ENCODE data around the gene NRP2.

DNA sequence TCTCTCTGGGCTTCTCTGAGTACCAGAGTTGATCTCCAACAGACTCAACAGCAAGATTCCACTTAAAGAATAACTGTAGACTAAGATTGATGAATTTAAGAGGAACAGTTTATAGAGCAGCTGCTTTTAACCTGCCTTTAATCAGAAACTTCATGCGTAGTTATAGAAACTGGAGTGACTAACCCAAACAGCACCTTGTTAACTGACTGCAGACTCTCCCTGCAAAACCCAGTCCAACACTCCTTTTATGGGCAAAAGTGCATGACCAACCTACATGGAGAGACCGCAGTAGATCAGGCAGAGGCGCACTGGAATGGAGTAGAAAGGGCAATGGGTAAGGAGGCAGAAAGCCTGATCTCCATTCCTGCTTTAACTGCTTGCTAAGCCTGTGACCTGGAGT lies 110.6 kb downstream of the NRP2 start:
- no peak for TF ChIP-seq EZH2phosphoT487 (IDR thresholded peaks at IDR 0.05)
- TF ChIP-seq, protein P1, sequence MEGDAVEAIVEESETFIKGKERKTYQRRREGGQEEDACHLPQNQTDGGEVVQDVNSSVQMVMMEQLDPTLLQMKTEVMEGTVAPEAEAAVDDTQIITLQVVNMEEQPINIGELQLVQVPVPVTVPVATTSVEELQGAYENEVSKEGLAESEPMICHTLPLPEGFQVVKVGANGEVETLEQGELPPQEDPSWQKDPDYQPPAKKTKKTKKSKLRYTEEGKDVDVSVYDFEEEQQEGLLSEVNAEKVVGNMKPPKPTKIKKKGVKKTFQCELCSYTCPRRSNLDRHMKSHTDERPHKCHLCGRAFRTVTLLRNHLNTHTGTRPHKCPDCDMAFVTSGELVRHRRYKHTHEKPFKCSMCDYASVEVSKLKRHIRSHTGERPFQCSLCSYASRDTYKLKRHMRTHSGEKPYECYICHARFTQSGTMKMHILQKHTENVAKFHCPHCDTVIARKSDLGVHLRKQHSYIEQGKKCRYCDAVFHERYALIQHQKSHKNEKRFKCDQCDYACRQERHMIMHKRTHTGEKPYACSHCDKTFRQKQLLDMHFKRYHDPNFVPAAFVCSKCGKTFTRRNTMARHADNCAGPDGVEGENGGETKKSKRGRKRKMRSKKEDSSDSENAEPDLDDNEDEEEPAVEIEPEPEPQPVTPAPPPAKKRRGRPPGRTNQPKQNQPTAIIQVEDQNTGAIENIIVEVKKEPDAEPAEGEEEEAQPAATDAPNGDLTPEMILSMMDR (IDR thresholded peaks at IDR 0.05): no peak
- no peak for TF ChIP-seq EZH2 (IDR thresholded peaks at IDR 0.05)
